ENCODE data around the gene ATCAY.
"Not testable (repeated sequence)": the region's sequence is repeated elsewhere in the genome, so short reads cannot be mapped to it uniquely, and the experiment has no call there.

ATCAY gene

GRCh38 chr19:3857449-3858003, 23.0 kb upstream of the ATCAY start:
- peak; percentile 13 for DNase-seq

- no peak for DNase-seq
Observed at GRCh38 chr19:3860499-3860898, 20.0 kb upstream of the ATCAY start.

GRCh38 chr19:3862826-3863500, 17.5 kb upstream of the ATCAY start:
- DNase-seq = no peak

GRCh38 chr19:3863648-3864047, 16.8 kb upstream of the ATCAY start:
- no peak for DNase-seq

GRCh38 chr19:3866910-3867638, 13.4 kb upstream of the ATCAY start:
- DNase-seq = no peak

- DNase-seq = no peak
Observed at GRCh38 chr19:3867971-3868769, 12.3 kb upstream of the ATCAY start.

- DNase-seq = peak; percentile 97
Observed at GRCh38 chr19:3868770-3869456, 11.6 kb upstream of the ATCAY start, which contains the start of gene ZFR2. Gene ZFR2 (minus strand): TSS chr19:3869038. CDS start chr19:3869017, 21 bp downstream.

GRCh38 chr19:3873151-3873550, 7.3 kb upstream of the ATCAY start:
- DNase-seq = no peak

GRCh38 chr19:3874695-3875094, 5.8 kb upstream of the ATCAY start:
- DNase-seq = not testable (repeated sequence)

- no peak for DNase-seq
Observed at GRCh38 chr19:3879656-3880055, 829 bp upstream of the ATCAY start.

- no peak for DNase-seq
Observed at GRCh38 chr19:3881272-3882040, 971 bp downstream of the ATCAY start.

GRCh38 chr19:3882041-3882384, 1.5 kb downstream of the ATCAY start:
- DNase-seq = no peak

GRCh38 chr19:3890591-3890990, 10.1 kb downstream of the ATCAY start:
- no peak for DNase-seq

- DNase-seq = no peak
Observed at GRCh38 chr19:3893509-3894179, 13.2 kb downstream of the ATCAY start.

GRCh38 chr19:3894959-3895358, 14.5 kb downstream of the ATCAY start:
- DNase-seq = not testable (repeated sequence)

- no peak for DNase-seq
Observed at GRCh38 chr19:3895788-3896187, 15.3 kb downstream of the ATCAY start.

- DNase-seq = no peak
Observed at GRCh38 chr19:3897936-3898335, 17.5 kb downstream of the ATCAY start.

- no peak for DNase-seq
Observed at GRCh38 chr19:3898426-3898825, 17.9 kb downstream of the ATCAY start.

GRCh38 chr19:3899531-3900294, 19.2 kb downstream of the ATCAY start:
- DNase-seq = no peak

- DNase-seq = no peak
Observed at GRCh38 chr19:3902317-3902973, 22.0 kb downstream of the ATCAY start.

Data from NCI-H1417 treated with DMSO at 0.1 percent for 48 hours (cell line).